Stimulated activated CD4-positive, alpha-beta T cell treated with anti-CD3 and anti-CD28 coated beads, Interleukin-4, amount 100 ng/mL, for 1 hour (primary cell): ENCODE measurements around the gene TOP2B.

Source experiments
- DNase-seq: peaks from one replicate; pipeline ENCODE4 v3.0.0-alpha.2; 2020

Gene TOP2B

DNA sequence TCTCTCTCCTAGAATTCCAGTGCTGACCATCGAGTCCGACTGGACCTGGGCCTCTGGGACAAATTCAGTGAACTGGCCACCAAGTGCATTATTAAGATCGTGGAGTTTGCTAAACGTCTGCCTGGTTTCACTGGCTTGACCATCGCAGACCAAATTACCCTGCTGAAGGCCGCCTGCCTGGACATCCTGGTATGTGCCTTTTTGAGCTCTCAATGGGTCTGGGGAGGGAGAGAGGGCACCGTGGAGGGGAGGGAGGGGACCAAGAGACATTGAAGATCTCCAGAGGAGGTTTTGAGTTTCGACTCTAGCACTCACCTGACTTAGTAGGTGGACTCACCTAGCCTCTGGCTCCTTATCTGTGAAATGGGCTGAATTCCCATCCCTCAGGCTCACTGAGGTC lies 84.2 kb downstream of the TOP2B start:
- no peak for DNase-seq

DNA sequence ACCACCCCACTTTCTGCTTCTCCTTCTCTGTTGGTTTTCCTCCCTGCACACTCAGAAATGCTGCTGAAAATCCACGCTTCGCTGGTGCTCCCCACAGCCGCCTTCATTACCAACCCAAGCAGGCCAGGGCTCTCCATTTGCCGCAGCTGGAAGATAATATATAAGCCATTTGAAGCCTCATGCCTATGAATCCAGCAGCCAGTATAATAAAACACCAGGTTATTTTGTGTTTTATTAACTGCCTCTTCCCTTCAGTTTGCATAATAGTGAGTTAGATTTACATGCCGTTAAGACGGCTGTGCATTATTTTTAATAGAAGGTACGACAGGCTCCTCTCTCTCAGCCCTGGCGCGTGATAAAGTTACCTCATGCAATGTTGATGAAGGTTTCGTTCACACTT lies 86.6 kb downstream of the TOP2B start:
- DNase-seq: no peak

DNA sequence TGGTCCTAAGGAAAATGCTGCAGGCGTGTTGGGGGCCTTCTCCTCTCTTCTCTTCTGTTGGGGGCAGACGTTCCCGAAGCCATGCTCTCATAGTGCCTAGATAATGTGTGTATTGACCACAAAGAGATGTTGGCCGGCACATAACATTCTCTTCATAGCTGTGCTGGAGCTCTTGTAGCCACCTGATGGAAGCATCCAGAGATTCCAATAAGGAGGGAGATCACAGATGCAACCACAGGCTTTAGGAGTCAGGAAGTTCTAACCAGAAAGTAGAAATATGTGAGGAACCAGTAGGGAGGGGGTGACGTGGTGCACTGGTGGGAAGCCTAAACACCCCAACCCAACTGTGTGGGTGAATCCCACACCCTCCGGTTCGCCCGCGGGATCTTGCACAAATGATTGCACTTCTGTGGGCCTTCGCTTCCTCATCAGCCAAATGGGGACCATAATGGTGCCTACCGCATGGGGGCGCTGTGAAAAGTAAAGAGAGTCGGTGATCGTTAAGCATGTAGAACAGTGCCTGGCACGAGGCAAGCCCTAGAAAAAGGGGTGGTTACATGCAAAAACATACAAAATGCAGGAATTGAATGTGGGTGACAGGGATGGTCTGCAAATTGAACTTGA lies 87.8 kb downstream of the TOP2B start:
- no peak for DNase-seq

DNA sequence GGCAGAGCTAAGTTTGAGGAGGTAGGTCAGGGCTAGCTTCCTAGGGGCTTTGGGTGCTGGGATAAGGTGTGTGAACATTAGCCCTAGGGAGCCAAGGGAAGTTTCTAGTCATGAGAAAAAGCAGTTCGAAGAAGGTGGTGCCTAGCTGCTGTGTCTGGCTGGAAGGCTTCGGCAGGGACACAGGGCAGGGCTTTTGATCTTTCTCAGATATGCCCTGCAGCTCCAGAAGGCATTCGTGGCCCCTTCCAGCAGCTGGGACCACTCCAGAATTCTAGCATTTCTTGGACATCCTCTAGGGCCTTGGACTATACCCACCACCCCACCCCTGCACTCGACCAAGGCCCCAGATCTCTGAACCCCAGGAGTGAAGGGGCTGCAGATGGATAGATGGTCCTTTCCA lies 88.6 kb downstream of the TOP2B start:
- no peak for DNase-seq

DNA sequence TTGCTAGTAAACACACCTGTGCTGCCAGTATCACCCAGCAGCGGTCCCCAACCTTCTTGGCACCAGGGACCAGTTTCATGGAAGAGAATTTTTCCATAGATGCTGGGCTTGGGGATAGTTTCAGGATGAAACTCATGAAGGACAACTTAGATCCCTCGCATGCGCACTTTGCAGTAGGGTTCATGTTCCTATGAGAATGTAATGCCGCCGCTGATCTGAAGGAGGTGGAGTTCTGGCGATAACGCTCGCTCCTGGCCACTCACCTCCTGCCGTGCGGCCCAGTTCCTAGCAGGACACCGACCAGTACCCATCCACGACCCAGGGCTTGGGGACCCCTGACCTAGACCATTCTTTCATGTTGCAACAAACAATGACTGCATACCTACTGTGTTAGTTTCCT lies 89.7 kb downstream of the TOP2B start:
- DNase-seq: no peak

DNA sequence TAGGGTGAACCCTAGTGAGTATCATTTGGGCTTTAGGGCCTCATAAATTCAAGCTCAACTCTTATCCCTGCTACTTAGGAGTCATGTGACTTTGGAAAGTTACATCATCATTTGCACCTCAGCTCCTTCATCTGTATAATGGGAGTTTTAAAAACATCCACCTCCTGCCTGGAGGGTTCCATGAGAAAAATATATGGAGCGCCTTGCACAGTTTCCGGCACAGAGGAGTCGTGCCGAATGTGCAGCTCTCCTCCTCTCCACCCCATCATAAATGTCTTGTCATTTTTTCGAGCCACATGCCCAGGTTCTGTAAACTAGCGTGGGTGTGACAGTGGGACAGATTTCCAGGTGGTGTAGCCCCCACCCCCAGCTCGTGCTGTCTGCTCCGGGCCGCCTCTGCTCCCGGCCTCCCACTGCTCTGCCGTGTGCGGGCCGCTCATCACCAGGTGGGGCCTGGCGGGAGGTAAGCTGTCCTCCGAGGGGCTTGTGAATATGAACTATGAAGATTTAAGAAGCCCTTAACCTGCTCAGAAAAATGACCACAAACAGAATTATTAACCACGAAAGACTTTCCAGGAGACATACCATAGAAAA lies 90.4 kb downstream of the TOP2B start:
- DNase-seq: no peak

DNA sequence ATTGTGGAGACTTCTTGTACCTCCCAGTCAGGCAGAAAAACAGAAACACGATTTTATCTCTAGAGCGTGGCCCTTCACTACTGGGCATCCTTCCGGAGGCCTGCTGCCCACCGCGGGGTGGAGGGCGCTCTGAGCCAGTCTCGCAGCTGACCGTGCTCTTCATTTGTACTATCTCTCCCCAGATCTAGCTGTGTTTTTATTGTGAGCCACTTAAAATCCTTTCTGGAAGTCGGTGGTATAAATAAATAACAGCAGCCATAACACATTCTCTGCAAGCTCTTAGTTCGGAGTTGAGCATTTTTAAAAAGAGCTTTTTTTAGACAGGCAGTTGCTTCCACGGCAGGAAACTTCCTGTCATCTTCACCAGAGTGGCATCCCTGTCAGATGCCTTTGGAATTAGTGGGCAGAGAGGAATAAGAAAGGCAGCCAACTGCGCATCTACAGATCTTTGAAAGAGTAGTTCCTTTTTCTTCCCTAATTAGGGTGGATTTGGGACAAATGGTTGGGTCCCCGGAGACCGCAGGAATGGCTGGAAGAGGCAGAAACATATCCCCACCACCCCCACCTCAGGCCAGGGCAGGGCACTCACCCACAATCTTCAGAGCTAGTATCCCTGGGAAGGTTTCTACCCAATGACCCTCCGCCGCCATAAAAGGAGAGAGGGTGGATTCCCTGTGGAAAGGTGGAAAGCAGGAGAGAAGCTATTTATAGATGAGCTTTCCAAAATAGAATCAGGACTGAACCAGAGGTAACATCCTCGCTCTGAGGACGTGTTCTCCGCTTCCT lies 91.1 kb downstream of the TOP2B start:
- DNase-seq: no peak

DNA sequence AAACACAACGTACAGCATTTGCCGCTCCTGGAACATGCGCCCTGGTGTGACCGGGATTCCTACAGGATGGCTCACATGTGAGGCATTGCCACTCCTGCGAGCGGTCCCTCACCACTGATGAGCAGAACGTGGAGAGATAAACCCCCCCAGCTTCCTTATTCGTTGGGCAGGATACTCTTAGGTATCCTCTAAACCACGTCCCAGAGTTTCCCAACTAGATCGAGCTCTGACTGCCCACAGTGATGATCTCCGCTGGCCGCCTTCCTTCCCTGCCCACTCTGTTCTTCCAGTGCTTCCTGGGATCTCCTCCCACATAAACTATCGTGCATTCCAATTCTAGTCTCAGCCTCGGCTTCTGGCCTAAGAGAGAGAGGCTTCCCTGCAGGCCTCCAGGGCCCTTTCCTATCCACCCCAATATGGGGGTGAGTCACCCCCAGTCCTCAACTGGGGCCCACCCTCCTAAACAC lies 91.8 kb downstream of the TOP2B start:
- no peak for DNase-seq

DNA sequence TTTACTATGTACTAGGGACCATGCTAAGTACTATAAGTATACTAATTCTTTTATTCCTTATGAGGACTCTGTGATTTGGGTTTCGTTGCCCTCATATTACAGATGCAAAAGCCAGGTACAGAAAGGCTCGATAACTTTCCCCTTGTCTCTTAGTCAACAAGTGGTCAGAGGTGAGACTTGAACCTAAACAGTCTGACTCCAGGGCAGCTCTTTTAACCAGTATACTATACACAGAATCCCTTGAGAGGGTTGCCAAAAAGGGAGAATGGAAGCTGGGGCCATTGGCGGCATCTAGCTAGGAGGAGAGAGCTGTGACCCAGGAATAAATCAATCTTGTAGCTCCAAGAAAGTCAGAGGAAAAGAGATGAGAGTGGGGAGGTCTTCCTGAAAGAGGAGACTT lies 92.4 kb downstream of the TOP2B start:
- DNase-seq: no peak

DNA sequence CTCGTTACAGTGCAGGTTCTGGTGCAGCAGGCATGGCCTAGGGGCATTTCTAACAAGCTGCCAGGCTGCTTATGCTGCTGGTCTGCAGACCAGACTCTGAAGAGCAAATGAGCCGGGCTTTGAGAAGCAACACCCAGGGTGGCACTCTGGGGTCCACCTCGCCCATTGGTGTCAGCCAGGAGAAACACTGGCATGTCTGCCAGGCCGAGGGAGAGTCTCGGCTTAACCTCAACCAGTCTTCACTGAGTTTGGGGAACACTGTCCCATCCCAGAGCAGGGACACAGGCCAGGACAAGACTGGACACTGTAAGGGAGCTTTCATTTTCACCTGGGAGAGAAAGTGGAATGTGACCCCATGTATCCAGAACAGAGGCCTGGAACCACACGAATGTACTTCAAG lies 93.4 kb downstream of the TOP2B start:
- DNase-seq: no peak

DNA sequence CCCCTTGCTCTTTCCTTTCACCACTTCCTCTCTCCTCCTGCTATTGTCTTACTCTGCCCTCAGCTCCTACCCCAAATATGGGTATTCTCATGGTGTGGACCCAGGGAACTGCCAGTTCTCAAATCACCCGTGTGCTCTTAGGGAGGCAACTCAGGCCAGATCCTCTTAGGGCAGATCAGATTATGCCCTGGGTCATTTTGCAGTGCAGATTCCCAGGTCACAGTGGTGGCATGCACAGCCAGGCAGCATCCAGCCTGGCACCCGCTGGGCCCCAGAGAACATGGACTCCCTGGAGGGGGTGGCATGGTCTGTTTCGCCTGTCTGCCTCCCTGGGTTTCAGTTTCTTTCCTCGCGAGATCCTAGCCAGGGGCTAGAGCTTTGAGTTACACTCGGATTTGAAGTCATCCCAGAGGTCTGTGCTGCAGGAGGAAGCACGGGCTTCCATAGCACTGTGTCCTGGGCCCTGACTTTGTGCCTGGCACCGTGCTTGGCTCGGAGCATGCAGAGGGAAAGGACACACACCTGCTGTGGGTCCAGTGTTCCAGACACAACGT lies 96.1 kb downstream of the TOP2B start:
- DNase-seq: no peak

DNA sequence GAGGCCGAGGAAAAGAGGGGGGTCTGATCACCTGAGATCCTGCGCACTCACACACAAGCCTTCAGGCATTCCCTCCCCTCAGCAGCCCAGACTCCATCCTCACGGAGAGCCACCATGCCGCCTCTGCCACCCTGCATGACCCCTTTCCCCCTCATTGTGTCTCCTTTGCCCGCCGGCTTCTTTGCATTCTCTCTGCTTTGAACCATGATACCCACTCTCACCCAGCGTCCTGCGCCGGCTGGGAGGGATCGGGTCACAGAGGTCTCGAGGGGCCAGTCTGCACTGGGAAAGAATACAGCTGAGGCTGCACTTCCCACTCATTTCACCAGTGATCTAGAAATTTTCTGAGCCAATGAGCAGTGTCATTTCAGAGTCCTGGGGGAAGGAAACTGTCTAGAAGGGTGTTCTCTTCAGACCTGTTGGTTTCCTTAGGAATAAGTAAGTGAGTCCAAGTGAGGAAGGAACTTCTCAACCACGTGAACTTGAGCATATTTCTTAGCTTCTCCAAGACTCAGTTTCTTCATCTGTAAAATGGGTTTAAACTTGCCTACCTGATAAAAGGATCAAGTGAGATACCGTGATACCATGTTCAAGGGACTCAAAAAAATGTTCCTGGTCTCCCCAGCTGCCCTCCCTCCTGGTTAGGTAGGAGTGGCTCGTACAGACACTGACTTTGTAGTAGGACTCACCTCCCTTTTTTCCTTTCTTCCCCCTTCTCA lies 96.7 kb downstream of the TOP2B start:
- no peak for DNase-seq

DNA sequence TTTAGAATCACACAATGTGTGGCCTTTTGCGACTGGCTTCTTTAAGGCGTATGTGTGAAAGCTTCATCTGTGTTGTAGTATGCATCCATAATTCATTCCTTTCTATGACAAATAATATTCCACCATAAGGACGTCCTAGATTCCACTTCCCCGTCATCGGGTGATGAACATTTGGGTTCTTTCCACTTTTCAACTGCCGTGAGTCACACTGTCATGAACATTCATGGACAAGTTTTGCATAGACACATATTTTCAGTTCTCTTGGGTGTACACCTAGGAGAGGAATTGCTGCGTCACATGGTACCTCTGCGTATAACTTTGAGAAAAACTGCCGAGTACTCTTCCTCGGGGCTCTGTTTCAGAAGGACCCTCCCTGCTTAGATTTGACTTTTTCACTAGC lies 97.3 kb downstream of the TOP2B start:
- no peak for DNase-seq

DNA sequence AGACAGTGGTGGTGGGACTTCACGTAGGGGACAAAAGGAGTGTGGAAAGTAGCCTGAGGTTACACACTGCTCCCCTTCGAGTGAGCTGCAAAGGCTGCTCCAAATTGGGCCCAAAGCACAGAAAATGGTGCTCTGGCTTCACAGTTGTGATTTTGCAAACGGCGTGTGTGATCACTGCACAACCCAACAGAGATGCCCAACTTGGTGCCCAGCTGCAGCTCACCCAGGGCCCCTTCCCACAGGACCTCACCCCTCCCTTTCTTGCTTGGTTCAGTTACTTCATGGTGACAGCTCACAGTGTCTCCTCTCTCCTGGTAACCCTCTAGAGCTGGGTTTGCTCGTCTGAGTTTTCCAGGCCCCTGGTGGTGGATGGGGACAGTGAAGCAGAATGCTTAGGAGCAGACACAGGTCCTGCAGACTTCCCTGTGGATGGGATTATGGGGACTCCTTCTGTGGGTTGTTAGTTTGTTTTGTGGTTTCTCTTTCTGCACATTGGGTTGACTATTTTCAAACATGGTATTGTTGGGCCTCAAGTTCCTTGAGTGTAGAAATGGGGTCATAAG lies 98.3 kb downstream of the TOP2B start:
- no peak for DNase-seq

DNA sequence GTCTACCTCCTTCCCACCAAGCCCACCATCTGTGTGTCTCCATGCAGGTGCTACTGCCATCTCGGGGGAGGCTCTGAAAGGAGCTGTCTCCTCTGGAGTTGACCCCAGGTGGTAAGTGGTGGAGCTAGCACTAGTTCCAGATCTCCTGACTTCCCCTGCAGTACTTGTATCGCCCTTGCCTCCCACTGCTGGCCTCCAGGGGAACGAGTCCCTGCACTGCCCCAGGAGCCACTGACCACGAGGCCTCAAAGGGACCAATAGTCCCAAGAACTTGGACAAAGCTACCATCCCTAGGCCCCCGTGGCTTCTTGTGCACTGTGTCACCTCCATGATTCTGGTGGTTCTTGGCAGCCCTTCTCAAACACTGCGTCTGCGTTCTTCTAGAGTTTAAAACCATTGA lies 98.9 kb downstream of the TOP2B start:
- DNase-seq: no peak

DNA sequence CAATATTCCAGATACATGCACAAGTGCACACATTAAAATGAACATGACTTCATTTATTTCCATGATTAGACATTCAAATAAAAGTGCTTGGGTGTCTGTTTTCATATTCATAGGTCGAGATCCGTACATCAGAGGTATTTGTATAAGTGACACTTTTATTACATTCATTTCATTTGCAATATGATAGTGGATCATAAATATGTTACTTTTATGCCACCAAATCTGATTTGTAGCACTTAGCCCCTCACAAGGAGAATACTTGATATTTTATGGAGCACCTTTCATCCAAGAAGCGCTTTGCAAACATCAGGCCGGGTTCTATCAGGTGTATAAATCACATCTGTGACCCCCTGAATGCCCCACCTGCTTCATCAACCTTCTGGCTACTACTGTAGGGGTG lies 100.6 kb downstream of the TOP2B start:
- DNase-seq: no peak

DNA sequence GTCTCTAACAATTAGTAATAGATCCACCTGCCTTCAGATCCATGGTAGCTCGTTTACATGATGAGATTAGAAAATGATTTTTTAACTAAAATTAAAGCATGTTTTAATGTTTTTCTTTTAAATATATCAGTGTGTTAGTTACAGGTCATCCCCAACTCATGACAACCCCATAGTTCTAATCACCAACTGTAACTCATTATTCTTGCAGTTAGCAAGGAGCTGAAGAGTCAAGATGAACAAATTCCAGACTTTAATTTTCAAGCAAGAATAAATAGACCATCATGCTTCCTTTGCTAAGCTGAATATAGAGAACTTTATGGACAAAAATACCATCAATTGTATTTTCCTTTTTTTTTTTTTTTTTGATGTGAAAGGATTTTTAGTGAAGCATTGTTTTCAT lies 101.1 kb downstream of the TOP2B start:
- no peak for DNase-seq

DNA sequence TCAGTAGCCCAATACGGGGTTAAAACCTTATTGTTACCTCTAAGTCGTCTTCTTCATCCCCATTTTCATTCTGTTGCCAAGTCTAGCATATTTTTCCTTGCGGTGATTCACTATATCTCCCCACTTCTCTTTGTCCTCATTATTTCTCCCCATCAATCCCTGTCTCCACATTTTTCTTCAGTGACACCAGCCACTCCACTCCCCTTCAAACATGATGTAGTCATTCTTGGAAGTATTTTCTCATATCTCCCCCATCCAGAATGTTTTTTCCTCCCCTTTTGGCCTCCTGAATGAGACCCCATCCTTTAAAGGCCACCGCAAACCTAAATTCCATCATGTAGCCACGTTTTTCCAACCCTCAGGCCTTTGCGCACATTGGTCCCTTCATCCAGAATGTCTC lies 105.9 kb downstream of the TOP2B start:
- DNase-seq: no peak

DNA sequence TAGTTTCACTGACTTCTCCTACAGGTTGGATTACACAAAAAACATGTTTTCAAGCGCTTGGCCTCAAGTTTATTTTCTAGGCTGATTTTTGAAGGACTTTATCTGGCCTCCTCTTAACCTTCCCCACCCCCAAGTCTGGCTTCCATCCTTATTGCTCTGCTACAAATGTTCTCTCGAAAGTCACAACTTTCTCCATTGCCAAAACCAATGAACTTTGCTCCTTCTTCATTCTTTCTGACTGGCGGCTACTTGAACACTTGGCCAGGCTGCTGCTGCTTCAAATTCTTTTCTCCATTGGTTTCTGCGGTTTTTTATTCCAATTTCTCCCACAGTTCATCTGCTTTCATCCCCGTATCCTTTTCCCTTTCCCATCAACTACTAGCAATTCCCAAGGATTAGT lies 106.6 kb downstream of the TOP2B start:
- no peak for DNase-seq

DNA sequence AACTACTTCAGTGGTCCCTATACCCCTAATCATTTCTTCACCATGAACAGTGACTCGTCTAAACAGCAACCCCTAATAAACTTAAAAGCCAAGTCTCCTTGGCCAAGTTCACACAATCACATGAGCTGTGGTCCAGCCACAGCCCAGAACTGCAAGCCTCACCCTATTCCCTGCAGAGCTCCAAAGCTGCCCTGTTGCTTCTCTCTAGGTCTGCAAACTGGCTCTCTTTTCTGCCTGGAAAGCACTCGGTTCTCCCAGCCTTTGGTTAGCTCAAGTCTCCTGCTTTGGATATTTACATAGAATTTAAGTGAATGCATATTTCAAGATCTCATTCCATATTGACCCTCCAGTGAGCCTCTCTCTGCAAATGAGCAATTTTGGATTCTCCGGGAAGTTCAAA lies 107.0 kb downstream of the TOP2B start:
- no peak for DNase-seq

DNA sequence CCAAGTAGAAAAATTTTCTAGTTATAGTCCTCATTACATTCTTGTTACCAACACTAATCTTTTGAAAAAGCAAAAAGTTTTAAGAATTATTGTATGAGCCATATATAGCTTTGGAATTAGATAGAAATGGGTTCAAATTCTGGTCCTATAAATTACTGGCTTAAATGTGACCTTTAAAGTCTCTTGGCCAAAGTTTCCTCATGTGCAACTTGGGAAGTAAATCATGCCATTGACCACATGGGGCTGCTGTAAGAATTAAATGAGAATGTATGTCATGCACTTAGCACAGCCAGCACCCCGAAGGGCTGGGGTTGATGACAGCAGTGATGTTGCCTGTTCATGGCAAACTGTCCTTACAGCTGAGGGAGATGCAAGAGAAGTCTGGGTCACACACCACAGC lies 108.3 kb downstream of the TOP2B start:
- DNase-seq: no peak

DNA sequence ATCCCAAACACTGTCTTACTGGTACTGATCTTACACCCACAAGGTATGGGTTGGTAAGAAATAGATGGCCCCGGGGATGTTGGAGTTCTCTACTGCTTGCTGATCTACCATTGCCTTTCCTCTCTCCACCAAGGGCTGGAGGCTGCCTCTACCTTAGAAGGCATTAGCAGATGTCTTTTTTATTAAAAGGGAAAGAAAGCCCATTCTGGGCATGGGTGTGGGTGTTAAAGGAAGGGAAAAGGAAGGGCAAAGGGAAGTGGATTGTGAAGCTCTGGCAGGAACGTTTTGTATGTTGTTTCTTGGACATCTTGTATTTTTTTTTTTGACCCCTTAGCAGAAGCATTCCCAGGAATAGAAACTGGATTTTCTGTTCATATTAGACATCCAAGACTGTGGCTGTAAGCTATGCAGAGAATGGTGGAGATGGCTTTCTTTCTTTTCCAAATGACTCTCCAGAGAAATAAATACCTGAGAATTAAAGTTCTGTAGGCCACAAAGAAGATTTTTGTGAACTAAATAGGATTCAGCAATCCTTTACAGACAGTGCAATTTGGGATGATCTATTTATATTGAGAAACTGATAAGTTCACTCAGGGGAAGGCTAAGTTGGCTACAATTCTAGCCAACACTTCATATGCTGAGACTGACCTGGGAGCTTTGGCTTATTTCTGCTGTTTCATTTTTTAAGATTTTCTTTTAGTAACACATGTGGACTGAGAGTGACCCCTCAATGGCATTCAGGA lies 108.8 kb downstream of the TOP2B start:
- DNase-seq: no peak
